Esophagus squamous epithelium (tissue), 4 donors: ENCODE measurements around the gene KAT7.

ENCODE experiments used
- POLR2A ChIP-seq, 4 donors: fragments of 450-650 bp; IDR thresholded peaks; one replicate each; pipeline ENCODE4 v1.6.1; 2017; ENCODE audit warnings: antibody characterized with exemption in 4 of 4, mild to moderate bottlenecking in 4 of 4, moderate library complexity in 3 of 4
- TF ChIP-seq, protein P1 (sequence below), 6 experiments: fragments of 450-650 bp in 4 of 6; fragments of 200-600 bp in 2 of 6; sonication (generic) in 2 of 6; IDR thresholded peaks; one replicate each; pipeline ENCODE4 v1.5.1; 2016 to 2019; ENCODE audit warnings: antibody characterized with exemption in 6 of 6, mild to moderate bottlenecking in 4 of 6, moderate library complexity in 4 of 6

- TF ChIP-seq, protein P1, sequence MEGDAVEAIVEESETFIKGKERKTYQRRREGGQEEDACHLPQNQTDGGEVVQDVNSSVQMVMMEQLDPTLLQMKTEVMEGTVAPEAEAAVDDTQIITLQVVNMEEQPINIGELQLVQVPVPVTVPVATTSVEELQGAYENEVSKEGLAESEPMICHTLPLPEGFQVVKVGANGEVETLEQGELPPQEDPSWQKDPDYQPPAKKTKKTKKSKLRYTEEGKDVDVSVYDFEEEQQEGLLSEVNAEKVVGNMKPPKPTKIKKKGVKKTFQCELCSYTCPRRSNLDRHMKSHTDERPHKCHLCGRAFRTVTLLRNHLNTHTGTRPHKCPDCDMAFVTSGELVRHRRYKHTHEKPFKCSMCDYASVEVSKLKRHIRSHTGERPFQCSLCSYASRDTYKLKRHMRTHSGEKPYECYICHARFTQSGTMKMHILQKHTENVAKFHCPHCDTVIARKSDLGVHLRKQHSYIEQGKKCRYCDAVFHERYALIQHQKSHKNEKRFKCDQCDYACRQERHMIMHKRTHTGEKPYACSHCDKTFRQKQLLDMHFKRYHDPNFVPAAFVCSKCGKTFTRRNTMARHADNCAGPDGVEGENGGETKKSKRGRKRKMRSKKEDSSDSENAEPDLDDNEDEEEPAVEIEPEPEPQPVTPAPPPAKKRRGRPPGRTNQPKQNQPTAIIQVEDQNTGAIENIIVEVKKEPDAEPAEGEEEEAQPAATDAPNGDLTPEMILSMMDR (IDR thresholded peaks at IDR 0.05): no peak
- TF ChIP-seq POLR2A (IDR thresholded peaks at IDR 0.05): no peak
These were observed 81.8 kb downstream of the KAT7 start for GRCh38 chr17:49870298-49870697.
